ENCODE results near the gene CAPRIN1. TPM values are rescaled to one million over a fixed set of nuclear protein-coding genes. Genes with fewer than 3 reads are reported as not detected.
A peak's percentile ranks its signal among the peaks of the same experiment; 100 is the strongest.

CAPRIN1 gene
- 172 and 176 TPM in 2 replicates for total RNA-seq (2014; rRNA removed; shearing (Covaris generic))
- polyA plus RNA-seq (2015; cell fraction: cytosol; rRNA removed), result 197 and 236 TPM in 2 replicates
- polyA plus RNA-seq (2015; cell fraction: nucleus; rRNA removed), result 166 and 201 TPM in 2 replicates

- peak; percentile 86 for DNase-seq (ENCODE audit: low read depth, low spot score)
- in situ Hi-C loops (cut with HindIII; ENCODE audit: low pct_unique_long_range_greater_than_20kb, low sequenced_read_pairs), result no loop called here
Measured at GRCh38 chr11:34051349-34052035, at the start of gene CAPRIN1. Gene CAPRIN1 (plus strand): TSS chr11:34051731. CDS start chr11:34052421, 690 bp downstream.

DNA sequence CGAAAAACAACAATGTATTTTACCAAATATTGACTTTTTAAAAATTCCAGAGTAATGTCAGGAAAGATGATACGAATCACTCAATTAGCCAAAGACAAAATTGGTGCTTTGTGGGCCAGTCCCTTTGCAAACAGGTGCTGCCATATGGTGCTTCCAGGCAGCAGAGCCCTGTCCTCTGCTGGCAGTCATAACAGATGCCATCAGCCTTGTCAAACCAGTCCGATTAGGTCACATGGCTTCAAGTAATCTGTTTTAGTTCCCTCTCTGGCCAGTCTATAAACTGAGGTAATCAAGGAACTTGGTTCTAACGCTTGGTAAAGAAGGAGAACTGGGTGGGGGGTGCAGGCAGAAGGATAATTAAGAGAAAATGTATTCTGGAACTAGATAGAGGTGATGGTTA lies 49.1 kb upstream of the CAPRIN1 start:
- in situ Hi-C loops (cut with HindIII; ENCODE audit: low pct_unique_long_range_greater_than_20kb, low sequenced_read_pairs), result no loop called here
- DNase-seq (ENCODE audit: low read depth, low spot score), result no peak

DNA sequence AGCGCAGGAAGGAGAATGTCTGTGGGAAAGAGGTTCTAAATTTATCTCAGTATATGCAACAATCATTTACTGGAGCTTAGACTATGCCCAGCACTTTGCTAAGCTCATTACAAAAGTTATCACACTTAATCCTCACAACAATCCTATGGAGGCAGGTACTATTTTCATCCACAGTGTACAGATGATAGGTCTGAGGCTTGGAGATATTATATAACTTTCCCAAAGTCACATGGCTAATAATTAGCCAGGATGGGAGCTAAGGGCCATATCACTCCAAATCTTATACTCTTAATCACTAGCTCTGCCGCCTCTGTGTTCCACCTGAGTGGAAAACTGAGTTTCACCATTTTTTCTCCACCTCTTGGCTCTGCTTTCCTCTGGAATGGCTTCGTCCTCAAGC lies 47.3 kb upstream of the CAPRIN1 start:
- no peak for DNase-seq (ENCODE audit: low read depth, low spot score)
- in situ Hi-C loops (cut with HindIII; ENCODE audit: low pct_unique_long_range_greater_than_20kb, low sequenced_read_pairs), result no loop called here

DNA sequence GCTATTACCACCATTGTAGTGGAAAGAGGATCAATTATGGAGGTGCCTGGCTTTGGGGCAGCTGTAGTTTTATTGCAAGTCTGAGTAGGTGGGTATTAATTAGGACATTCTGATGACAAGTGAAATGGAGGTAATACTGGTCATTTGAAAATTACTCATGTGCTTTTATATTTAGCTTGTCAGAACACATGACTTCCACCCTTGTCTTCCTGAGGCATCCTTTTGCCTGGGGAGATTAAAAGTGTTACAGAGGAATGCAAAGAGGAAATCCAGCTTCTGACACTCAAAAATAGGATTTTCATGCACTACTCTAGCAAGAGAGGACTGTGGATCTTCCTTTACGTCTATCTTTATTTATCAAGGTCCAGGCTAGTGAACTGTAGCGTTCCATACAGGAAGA lies 44.7 kb upstream of the CAPRIN1 start:
- no peak for DNase-seq (ENCODE audit: low read depth, low spot score)
- in situ Hi-C loops (cut with HindIII; ENCODE audit: low pct_unique_long_range_greater_than_20kb, low sequenced_read_pairs), result no loop called here

GRCh38 chr11:34012734-34013133 lies 38.8 kb upstream of the CAPRIN1 start:
- no peak for DNase-seq (ENCODE audit: low read depth, low spot score)

DNA sequence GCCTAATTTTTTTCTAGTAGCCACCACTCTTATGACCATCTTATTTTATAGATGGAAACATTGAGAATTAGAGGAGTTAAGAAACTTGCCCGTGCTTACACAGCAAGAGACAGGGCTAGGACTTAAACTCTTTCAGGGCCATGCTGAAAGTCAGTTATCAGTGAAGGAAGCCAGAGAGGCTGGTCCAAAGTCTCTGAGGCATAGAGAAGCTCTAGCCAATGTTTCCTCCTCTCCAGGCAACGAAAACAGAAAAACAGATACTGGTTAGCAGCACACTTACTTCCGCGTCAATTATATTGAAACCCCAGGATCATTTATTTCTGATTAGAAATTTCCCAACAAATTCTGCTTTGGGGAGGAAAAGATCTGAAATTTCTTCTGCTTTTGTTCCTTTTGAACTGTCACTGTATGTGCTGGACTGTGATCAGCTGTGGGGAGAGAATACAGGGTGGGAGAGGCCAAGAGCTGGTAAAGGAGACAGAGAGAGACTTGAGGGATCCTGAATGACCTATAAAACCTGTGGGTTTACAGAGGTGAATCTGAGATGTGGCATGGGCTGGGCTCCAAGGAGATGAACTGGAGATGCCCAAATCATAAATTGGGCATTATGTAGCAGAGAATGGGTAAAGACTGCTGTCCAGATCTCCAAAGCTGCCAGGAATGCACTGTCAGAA lies 37.5 kb upstream of the CAPRIN1 start:
- in situ Hi-C loops (cut with HindIII; ENCODE audit: low pct_unique_long_range_greater_than_20kb, low sequenced_read_pairs), result no loop called here
- no peak for DNase-seq (ENCODE audit: low read depth, low spot score)

More at GRCh38 chr11:34012734-34013133, 38.8 kb upstream of the CAPRIN1 start:
- in situ Hi-C loops (cut with HindIII; ENCODE audit: low pct_unique_long_range_greater_than_20kb, low sequenced_read_pairs), result no loop called here

DNA sequence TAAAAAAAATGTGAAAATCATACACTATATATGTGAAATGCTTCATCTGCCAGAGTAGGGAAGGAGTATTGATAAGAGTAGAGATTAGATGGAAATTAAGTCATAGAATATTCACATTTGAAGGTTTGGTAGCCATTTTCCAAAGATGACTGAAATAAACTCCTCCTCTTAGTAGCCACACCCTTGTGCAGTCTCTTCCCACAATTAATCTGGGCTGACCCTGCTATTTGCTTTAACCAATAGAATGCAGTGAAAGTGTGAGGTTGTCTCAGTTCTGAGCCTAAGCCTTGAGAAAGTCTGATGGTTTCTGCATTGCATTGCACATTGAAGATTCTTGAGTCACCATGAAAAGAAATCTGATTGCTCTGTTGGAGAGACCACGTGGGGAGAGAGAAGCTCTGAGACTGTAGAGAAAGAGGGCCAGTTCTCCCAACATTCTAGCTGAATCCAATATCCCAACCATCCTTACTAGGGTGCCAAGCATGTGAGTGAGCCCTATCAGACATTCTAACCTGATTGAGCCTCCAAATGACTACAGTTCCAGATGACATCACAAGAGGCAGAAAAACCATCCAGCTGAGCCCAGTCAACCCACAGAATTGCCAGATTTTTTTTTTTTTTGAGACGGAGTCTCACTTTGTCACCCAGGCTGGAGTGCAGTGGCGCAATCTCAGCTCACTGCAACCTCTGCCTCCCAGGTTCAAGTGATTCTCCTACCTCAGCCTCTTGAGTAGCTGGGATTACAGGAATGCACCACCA lies 29.4 kb upstream of the CAPRIN1 start:
- in situ Hi-C loops (cut with HindIII; ENCODE audit: low pct_unique_long_range_greater_than_20kb, low sequenced_read_pairs), result no loop called here
- DNase-seq (ENCODE audit: low read depth, low spot score), result no peak

DNA sequence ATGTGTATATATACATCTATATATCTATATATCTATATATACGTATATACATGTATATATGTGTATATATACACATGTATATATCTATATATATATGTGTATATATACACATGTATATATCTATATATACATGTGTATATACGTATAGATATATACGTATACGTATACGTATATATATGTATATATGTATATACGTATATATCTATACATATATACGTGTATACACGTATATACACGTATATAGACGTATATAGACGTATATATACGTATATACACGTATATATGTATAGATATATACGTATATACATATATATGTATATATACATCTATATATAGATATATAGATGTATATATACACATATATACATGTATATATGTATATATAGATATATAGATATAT lies 25.1 kb upstream of the CAPRIN1 start:
- no peak for DNase-seq (ENCODE audit: low read depth, low spot score)
- in situ Hi-C loops (cut with HindIII; ENCODE audit: low pct_unique_long_range_greater_than_20kb, low sequenced_read_pairs), result no loop called here

DNA sequence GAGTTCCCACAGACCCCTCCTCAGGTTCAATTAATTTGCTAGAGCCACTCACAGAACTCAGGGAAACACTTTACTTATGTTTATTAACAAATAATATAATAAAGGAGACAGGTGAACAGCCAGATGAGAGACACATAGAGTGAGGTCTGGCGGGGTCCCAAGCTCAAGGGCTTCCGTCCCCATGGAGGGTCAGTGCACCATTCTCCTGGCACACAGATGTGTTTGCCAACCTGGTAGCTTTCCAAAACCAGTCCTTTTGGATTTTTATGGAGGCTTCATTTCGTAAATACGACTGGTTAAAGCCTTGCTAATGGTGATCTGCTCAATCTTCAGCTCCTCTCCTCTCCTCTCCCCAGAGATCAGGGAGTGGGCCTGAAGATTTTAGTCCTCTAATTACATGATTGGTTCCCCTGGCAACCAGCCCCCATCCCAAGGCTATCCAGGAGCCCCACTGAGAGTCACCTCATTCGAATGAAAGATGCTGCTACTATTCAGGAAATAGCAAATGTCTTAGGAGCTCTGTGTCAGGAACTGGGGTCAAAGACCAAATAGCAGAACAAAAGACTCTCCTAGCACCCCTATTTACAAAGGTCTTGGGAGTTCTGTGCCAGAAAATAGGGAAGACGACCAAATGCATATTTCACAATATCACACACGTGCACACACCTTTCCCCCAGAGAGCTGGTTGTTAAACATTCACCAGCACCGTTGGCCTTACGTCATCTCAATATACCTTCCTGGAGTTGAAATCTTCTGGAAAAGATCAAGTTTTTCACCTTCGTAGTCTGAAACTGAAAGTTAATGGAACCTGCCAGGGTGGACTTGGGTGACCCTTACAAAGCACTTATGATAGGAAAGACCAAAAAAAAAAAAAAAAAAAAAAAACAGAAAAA lies 23.8 kb upstream of the CAPRIN1 start:
- in situ Hi-C loops (cut with HindIII; ENCODE audit: low pct_unique_long_range_greater_than_20kb, low sequenced_read_pairs), result no loop called here
- DNase-seq (ENCODE audit: low read depth, low spot score), result no peak

GRCh38 chr11:34028425-34028824 lies 23.1 kb upstream of the CAPRIN1 start:
- no peak for DNase-seq (ENCODE audit: low read depth, low spot score)
- in situ Hi-C loops (cut with HindIII; ENCODE audit: low pct_unique_long_range_greater_than_20kb, low sequenced_read_pairs), result no loop called here

GRCh38 chr11:34029176-34029575 lies 22.4 kb upstream of the CAPRIN1 start:
- DNase-seq (ENCODE audit: low read depth, low spot score), result no peak
- in situ Hi-C loops (cut with HindIII; ENCODE audit: low pct_unique_long_range_greater_than_20kb, low sequenced_read_pairs), result no loop called here

GRCh38 chr11:34030382-34030781 lies 21.1 kb upstream of the CAPRIN1 start:
- in situ Hi-C loops (cut with HindIII; ENCODE audit: low pct_unique_long_range_greater_than_20kb, low sequenced_read_pairs), result no loop called here
- no peak for DNase-seq (ENCODE audit: low read depth, low spot score)

DNA sequence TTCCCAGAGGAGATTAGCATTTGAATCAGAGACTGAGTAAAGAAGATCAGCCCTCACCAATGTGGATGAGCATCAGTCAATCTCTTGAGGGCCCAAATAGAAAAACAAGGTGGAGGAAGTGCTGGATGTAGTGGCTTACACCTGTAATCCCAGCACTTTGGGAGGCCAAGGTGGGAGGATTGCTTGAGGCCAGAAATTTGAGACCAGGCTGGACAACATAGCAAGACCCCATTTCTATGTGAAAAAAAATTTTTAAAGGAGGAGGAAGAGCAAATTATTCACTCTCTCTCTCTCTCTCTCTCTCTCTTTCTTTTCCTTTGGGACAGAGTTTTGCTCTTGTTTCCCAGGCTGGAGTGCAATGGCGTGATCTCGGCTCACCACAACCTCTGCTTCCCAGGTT lies 18.1 kb upstream of the CAPRIN1 start:
- in situ Hi-C loops (cut with HindIII; ENCODE audit: low pct_unique_long_range_greater_than_20kb, low sequenced_read_pairs), result no loop called here
- DNase-seq (ENCODE audit: low read depth, low spot score), result no peak

GRCh38 chr11:34034053-34034452 lies 17.5 kb upstream of the CAPRIN1 start:
- no peak for DNase-seq (ENCODE audit: low read depth, low spot score)
- in situ Hi-C loops (cut with HindIII; ENCODE audit: low pct_unique_long_range_greater_than_20kb, low sequenced_read_pairs), result no loop called here

DNA sequence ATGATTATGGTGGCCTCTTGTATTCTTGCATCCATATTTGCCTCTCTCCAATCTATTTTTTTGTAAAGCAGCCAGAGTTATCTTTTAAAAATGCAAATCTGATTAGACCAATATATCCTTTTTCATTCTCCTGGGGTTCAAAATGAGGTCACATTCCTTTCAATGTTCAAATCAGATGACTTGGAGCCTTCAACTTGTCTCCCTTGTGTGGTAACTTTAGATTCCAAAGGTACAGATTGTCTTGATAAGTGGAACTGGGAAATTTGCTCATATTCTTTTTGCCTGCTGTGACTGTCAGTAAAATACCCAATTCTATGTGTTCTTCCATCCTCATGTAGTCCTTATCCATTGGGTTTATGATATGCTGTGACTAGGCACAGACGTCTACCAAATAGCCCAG lies 15.1 kb upstream of the CAPRIN1 start:
- DNase-seq (ENCODE audit: low read depth, low spot score), result no peak
- in situ Hi-C loops (cut with HindIII; ENCODE audit: low pct_unique_long_range_greater_than_20kb, low sequenced_read_pairs), result no loop called here

GRCh38 chr11:34037016-34037415 lies 14.5 kb upstream of the CAPRIN1 start:
- DNase-seq (ENCODE audit: low read depth, low spot score), result no peak
- in situ Hi-C loops (cut with HindIII; ENCODE audit: low pct_unique_long_range_greater_than_20kb, low sequenced_read_pairs), result no loop called here

GRCh38 chr11:34040571-34040970 lies 11.0 kb upstream of the CAPRIN1 start:
- in situ Hi-C loops (cut with HindIII; ENCODE audit: low pct_unique_long_range_greater_than_20kb, low sequenced_read_pairs), result no loop called here
- DNase-seq (ENCODE audit: low read depth, low spot score), result no peak

All from SK-MEL-5 (cell line).